BE2C (cell line): ENCODE measurements around the gene WWOX.

Experiments used
- DNase-seq: peaks from one replicate; pipeline ENCODE4 v3.0.0-alpha.2; 2020
- H3K27me3 ChIP-seq: fragments of 250-450 bp; sonication (Bioruptor Pico); 2 replicates; pipeline ENCODE4 v1.5.1; 2020; ENCODE audit warnings: mild to moderate bottlenecking
- H3K36me3 ChIP-seq: fragments of 250-450 bp; sonication (Bioruptor Pico); 2 replicates; pipeline ENCODE4 v1.5.1; 2020; ENCODE audit warnings: mild to moderate bottlenecking
- H3K4me1 ChIP-seq: fragments of 250-450 bp; sonication (Bioruptor Pico); 2 replicates; pipeline ENCODE4 v1.5.1; 2020
- H3K4me3 ChIP-seq: 2 replicates; pipeline ENCODE4 v1.5.1; 2011; ENCODE audit warnings: low read depth, low read length
- H3K9me3 ChIP-seq: fragments of 250-450 bp; sonication (Bioruptor Pico); 2 replicates; pipeline ENCODE4 v1.5.1; 2020
- TF ChIP-seq, protein P1 (sequence below): IDR thresholded peaks from 2 replicates; pipeline ENCODE4 v1.5.1; 2012; ENCODE audit warnings: mild to moderate bottlenecking, low read depth, low read length

WWOX gene

GRCh38 chr16:78464833-78465232 lies 365.4 kb downstream of the WWOX start:
- Histone ChIP-seq H3K36me3 (no peaks in the 10 kb centered on the region), H3K4me1 (no peaks in the 10 kb centered on the region), H3K4me3 (no peak overlapping the region), H3K27me3 (no peaks in the 10 kb centered on the region), H3K9me3 (no peaks in the 10 kb centered on the region)
- no peak for DNase-seq
- TF ChIP-seq, protein P1, sequence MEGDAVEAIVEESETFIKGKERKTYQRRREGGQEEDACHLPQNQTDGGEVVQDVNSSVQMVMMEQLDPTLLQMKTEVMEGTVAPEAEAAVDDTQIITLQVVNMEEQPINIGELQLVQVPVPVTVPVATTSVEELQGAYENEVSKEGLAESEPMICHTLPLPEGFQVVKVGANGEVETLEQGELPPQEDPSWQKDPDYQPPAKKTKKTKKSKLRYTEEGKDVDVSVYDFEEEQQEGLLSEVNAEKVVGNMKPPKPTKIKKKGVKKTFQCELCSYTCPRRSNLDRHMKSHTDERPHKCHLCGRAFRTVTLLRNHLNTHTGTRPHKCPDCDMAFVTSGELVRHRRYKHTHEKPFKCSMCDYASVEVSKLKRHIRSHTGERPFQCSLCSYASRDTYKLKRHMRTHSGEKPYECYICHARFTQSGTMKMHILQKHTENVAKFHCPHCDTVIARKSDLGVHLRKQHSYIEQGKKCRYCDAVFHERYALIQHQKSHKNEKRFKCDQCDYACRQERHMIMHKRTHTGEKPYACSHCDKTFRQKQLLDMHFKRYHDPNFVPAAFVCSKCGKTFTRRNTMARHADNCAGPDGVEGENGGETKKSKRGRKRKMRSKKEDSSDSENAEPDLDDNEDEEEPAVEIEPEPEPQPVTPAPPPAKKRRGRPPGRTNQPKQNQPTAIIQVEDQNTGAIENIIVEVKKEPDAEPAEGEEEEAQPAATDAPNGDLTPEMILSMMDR: no peak

GRCh38 chr16:78465730-78466129 lies 366.3 kb downstream of the WWOX start:
- DNase-seq: no peak
- Histone ChIP-seq H3K36me3 (no peaks in the 10 kb centered on the region), H3K27me3 (no peaks in the 10 kb centered on the region), H3K9me3 (no peaks in the 10 kb centered on the region), H3K4me3 (no peak overlapping the region), H3K4me1 (no peaks in the 10 kb centered on the region)
- TF ChIP-seq, protein P1: no peak

DNA sequence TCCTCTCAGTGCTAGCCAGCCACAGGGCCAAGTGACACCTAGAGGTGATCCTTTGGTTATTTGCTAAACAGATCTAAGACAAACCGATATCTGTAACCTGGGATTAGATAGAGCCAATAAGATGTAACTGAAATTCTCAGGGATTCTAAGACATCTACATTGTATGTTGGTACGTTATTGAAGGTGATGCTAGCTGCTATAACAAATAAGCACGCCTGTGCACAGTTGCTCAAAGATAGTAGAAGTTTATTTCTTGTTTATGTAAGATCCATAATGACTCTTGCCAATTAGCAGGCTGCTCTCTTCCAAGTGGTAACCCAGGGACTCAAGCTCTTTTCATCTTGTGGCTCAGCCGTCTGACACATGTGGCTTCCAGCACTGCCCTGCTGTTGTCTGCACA lies 370.3 kb downstream of the WWOX start:
- no peaks in the 10 kb centered on the region for H3K9me3 ChIP-seq
- no peaks in the 10 kb centered on the region for H3K4me1 ChIP-seq
- TF ChIP-seq, protein P1: no peak
- no peaks in the 10 kb centered on the region for H3K27me3 ChIP-seq
- no peaks in the 10 kb centered on the region for H3K36me3 ChIP-seq
- DNase-seq: no peak
- no peak overlapping the region for H3K4me3 ChIP-seq

DNA sequence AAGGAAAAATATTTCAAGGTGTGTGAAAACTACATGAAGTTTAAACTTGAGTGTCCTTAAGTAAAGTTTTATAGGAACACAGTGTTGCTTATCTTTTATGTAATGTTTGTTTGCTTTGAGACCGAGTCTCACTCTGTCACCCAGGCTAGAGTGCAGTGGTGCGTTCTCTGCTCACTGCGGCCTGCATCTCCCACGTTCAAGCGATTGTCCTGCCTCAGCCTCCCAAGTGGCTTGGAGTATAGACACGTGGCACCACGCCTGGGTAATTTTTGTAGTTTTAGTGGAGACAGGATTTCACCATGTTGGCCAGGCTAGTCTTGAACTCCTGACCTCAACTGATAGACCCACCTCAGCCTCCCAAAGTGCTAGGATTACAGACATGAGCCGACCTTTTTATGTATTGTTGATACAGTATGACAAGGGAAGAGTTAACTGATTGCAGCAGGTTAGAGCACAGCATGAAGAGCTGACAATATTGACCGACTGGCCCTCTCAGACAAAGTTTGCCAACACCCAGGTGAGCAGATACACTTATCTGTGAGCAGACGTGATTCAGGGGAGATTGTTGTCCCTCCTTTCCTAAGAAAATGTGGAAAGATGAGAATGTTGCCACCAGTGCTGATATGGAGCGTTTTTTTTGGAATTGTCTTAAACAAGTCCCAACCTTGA lies 373.7 kb downstream of the WWOX start:
- H3K4me3 ChIP-seq: no peak overlapping the region
- no peak for DNase-seq
- no peaks in the 10 kb centered on the region for H3K36me3 ChIP-seq
- H3K27me3 ChIP-seq: no peaks in the 10 kb centered on the region
- no peaks in the 10 kb centered on the region for H3K4me1 ChIP-seq
- H3K9me3 ChIP-seq: no peaks in the 10 kb centered on the region; the same call in none of the 2 replicates
- TF ChIP-seq, protein P1: no peak

DNA sequence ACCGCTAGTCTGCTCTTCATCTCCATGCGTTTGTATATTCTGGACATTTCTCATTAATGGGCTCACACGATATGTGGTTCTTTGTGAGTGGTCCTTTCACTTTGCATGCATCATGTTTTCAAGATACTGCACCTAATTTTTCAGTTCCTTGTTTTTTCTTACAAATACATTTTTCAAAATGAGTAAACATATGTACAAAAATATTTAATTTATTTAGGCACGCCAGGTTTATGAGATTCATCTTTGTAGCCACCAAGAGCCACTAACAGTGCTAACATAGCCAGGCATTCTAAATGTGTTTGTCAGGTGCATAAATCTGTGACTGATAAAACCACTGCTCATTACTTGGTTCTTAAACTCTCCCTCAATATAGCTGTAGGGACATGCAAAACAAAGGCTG lies 375.3 kb downstream of the WWOX start:
- Histone ChIP-seq H3K4me1 (no peaks in the 10 kb centered on the region), H3K36me3 (no peaks in the 10 kb centered on the region), H3K4me3 (no peak overlapping the region), H3K27me3 (no peaks in the 10 kb centered on the region), H3K9me3 (no peaks in the 10 kb centered on the region; the same call in none of the 2 replicates)
- DNase-seq: no peak
- TF ChIP-seq, protein P1: no peak

GRCh38 chr16:78476615-78477014 lies 377.2 kb downstream of the WWOX start:
- DNase-seq: no peak
- no peaks in the 10 kb centered on the region for H3K36me3 ChIP-seq
- no peaks in the 10 kb centered on the region; the same call in none of the 2 replicates for H3K9me3 ChIP-seq
- no peak overlapping the region for H3K4me3 ChIP-seq
- TF ChIP-seq, protein P1: no peak
- no peaks in the 10 kb centered on the region for H3K4me1 ChIP-seq
- H3K27me3 ChIP-seq: no peaks in the 10 kb centered on the region
